ENCODE measurements around the gene TSC22D2.
"Not testable (repeated sequence)": the region's sequence is repeated elsewhere in the genome, so short reads cannot be mapped to it uniquely, and the experiment has no call there.

Gene TSC22D2

GRCh38 chr3:150490277-150490986 is 82.3 kb downstream of the TSC22D2 start:
- DNase-seq (ENCODE audit: low read depth), result no peak

GRCh38 chr3:150494411-150494977 is 86.4 kb downstream of the TSC22D2 start:
- DNase-seq (ENCODE audit: low read depth), result no peak

GRCh38 chr3:150495149-150495548 is 87.1 kb downstream of the TSC22D2 start:
- no peak for DNase-seq (ENCODE audit: low read depth)

GRCh38 chr3:150495563-150496168 is 87.6 kb downstream of the TSC22D2 start:
- DNase-seq (ENCODE audit: low read depth), result no peak

GRCh38 chr3:150497956-150498355 is 89.9 kb downstream of the TSC22D2 start:
- no peak for DNase-seq (ENCODE audit: low read depth)

GRCh38 chr3:150500960-150501359 is 92.9 kb downstream of the TSC22D2 start:
- DNase-seq (ENCODE audit: low read depth), result not testable (repeated sequence)

- DNase-seq (ENCODE audit: low read depth), result no peak
Observed at GRCh38 chr3:150503402-150504099, 95.5 kb downstream of the TSC22D2 start.

GRCh38 chr3:150504483-150504882 is 96.4 kb downstream of the TSC22D2 start:
- DNase-seq (ENCODE audit: low read depth), result no peak

- no peak for DNase-seq (ENCODE audit: low read depth)
Observed at GRCh38 chr3:150508401-150508800, 100.3 kb downstream of the TSC22D2 start.

- DNase-seq (ENCODE audit: low read depth), result no peak
Observed at GRCh38 chr3:150509780-150510179, 101.7 kb downstream of the TSC22D2 start.

GRCh38 chr3:150511122-150511821 is 103.2 kb downstream of the TSC22D2 start:
- DNase-seq (ENCODE audit: low read depth), result no peak

- no peak for DNase-seq (ENCODE audit: low read depth)
Observed at GRCh38 chr3:150515210-150515609, 107.1 kb downstream of the TSC22D2 start.
